NCI-H446 (cell line): ENCODE measurements around the gene CCDC51.
"Not testable (repeated sequence)": the region's sequence is repeated elsewhere in the genome, so short reads cannot be mapped to it uniquely, and the experiment has no call there.

Source experiments
- DNase-seq, 2 experiments: peaks; one replicate each; lab custom pipeline; 2025; lab: John Stamatoyannopoulos, UW

The CCDC51 gene

GRCh38 chr3:48406443-48407431, 33.2 kb downstream of the CCDC51 start:
- DNase-seq = no peak

DNA sequence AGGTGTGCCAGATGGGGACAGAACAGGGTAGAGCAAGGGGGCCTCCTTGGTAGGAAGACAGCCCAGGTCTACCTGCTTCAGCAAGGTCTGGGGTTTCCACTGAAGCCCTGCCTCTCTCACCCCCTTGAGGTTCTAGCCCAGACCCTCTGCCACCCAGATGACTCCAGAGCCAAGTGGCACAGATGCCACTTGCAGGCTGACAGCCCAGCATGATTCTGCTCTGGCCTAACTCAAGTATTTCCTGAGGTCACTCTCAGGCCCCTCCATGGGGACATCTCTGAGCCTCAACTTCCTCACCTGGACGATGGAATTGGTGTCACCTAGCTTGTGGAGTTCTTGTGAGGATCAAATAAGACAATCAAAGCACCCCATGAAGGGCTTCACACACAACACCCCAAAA, 33.9 kb downstream of the CCDC51 start:
- DNase-seq = no peak

- no peak for DNase-seq
These were observed 34.5 kb downstream of the CCDC51 start for GRCh38 chr3:48405343-48405881.

- no peak for DNase-seq
These were observed 35.2 kb downstream of the CCDC51 start for GRCh38 chr3:48404440-48405342.

DNA sequence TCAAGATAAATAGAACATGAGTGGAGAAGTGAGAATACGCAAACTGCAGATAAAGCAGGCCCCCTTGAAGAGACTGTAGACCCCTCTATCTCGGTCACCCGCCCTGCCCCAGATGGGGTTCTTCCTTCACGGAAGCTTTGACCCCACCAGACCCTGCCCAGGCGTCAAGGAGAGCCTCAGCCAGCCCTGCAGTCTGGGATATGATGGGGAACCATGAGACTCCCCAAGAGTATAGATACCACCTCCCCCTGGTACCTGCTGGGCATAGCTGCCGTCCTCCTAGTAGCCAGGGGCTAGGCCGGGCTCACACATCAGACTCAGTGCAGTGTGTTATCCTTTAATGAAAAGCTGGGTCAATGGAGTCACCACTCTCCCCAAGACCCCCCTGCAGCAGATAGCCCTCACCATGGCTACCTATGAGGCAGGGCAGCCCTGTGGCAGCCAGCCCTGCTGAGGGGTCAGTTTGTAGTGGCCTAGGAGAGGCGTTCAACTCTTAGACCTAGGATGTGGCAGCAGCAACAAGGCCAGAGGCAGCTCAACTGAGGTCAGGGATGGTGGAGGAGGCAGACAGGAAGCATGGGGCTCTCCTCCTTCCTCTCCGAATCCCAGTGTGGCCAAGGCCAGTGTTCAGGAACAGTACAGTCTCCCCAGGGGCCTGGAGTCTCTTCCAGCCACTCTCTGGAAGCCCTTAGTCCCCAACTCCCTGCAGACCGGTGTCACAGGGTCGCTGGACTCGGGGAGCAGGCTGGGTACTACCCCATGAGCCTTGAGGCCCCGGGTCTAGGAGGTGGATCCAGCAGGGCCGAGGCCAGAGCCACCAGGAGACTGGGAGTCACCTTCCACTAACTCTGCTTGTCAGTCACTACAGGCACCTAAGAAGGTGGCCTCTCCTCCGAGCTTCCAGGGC, 36.1 kb downstream of the CCDC51 start:
- no peak for DNase-seq

- DNase-seq = no peak
These were observed 37.0 kb downstream of the CCDC51 start for GRCh38 chr3:48402907-48403306.

DNA sequence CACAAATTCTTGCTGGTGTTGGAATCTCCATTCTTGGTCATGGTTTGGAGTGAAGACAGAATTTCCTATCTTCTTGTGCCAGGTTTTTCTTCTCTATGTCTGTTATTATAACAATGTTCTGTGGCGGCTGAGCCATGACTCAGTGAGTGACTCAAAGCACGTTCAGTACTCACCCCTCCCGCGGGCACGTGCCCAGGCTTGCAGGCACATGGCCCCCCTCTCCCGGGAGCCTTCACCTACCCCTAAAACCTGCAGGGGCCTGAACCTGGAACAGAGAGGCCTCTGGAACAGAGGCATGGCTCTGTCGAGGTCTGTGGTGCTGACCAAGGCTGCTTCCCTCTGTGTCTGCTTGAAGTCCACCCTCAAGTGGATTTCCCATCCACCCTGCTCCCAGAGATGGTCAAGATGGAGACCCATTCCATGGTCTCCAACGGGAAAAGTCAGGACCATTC, 37.6 kb downstream of the CCDC51 start:
- no peak for DNase-seq

- DNase-seq = not testable (repeated sequence)
These were observed 38.5 kb downstream of the CCDC51 start for GRCh38 chr3:48401434-48401901.

DNA sequence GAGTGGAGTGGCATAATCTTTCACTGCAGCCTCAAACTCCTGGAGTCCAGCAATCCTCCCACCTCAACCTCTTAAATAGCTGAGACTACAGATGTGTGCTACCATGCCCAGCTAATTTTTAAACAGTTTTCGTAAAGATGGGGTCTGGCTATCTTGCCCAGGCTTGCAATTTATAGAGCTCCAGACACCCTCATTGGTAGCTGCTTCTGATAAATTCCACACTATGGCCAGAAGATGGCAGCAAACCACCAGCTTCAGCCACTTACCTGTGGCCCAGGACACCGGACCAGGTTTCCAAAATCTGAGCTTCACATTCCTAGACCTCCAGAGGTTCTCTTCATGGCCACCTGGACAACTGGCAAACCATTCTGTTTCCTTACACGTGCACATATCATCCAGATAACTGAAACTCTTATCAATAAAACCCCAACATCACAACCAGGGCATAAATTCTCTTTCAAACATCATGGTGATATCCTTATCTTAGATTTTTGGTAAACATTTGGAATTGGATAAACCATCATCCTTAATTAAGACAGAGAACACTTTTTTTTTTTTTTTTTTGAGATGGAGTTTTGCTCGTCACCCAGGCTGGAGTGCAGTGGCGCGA, 39.0 kb downstream of the CCDC51 start:
- peak; percentile 2 to 54 for DNase-seq

DNA sequence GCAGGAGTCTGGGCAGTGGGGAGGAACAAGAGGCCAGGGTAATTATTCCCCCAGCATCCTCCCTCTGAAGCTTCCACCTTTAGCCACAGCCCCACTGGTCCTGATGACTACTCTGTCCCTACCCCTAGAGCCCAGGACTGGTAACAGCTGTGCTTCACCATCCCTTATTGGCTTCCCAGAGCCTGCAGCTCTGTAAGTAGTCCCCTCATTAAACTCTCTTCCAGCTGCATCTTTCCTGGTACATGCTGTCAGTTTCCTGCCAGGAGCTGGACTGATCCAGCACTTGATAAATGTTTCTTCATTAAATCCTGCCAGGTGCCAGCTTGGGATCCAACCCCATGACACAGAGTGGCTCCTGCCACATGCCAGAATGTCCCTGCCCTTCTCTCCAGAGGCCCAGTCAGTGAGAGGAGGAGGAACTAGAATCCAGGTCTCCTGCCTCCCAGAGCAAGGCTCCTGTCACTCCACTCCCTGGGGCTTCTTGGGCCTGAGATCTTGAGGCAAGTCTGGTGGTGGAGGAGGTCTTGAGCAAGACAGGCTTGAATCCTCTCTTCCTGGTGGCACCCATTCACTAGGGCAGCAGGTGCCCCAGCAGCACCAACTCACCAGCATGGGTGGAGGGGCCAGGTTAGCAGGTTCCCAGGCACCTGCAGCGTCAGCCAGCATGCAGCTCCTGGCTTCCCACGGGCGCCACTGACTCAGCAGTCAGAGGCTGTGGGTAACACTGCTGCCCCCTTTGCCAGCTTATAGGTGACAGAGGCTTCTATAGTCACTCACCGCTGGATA, 40.3 kb downstream of the CCDC51 start:
- DNase-seq = no peak

GRCh38 chr3:48398701-48399386, 41.1 kb downstream of the CCDC51 start:
- DNase-seq = no peak

DNA sequence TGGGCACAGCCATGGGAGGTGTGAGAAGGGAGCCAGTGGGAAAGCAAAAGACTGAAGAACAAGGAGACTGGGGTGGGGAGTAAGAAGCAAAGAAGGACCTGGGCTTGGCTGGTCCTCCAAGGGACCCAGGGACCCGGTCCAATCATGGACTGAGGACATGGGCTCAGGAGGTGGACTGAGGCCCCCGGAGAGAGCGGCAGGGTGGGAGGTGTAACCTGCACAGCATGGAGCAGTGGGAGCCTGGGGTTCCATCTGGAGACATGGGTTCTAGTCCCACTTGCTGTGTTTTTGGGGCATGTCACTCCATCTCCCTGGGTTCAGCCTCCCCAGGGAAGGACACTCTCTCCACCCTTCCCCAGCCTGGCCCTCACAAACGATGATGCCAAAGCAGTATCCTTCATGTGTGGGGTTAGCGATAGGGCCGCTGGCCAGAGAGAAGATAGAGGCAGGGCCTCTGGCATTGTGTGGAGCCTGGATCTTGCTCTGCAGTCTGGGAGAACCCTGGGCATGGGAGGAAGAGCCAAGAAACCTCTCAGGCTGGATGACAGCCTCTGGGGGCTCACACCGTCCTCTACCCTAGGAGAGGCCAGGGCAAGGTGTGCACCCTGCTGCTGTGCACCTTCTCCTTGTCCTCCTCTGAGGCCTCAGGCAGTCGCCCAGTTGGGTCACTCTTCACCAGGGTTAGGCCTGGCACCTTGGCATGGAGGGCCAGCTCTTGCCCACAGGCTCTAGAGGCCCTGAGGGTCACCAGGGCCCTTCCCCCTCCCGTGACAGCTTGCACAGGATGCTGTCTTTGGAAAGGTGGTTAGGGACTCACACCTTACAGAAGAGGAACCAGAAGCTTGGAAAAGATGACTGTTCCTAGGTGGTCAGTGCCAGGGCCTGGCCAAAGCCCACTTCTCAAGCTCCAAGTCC, 41.9 kb downstream of the CCDC51 start:
- DNase-seq = no peak

GRCh38 chr3:48395714-48396113, 44.2 kb downstream of the CCDC51 start:
- no peak for DNase-seq

DNA sequence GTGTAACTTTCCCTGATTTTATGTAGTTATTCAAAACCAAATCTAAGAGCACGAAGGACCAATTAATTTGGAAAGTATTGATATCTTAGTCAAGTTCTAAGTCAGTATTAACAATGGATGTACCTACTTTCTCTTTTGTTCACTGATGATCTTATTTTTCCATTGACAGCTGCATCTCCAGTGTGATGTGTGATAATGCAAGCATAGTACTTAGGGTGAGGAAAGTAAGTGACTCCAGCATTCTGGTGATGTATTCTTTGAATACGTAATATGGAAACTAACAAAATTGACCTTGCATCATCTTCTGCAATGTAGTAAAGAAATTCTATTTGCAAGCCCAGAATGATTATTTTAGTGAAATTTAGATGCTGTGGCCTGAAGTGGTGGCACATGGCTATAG, 45.5 kb downstream of the CCDC51 start:
- no peak for DNase-seq

- DNase-seq = no peak
These were observed 51.0 kb downstream of the CCDC51 start for GRCh38 chr3:48388966-48389365.

DNA sequence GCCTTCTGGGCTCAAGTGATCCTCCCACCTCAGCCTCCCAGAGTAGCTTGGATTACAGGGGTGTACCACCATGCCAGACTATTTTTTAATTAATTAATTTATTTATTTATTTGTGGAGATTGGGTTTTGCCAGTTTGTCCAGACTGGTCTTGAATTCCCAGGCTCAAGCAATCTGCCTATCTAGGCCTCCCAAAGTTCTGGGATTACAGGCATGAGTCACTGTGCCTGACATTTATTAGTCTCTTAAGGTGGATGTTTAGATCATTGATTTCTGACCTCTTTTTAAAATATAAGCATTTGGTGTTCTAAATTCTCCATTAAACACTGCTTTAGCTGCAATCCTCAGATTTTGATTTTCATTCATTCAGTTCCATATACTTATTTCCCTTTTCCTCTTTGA, 52.3 kb downstream of the CCDC51 start:
- no peak for DNase-seq
